Adrenal gland (tissue), 5 donors: Measurements from ENCODE around the gene CR1.
A peak's percentile ranks its signal among the peaks of the same experiment; 100 is the strongest.

Source experiments
- CTCF ChIP-seq, 6 experiments: fragments of 450-650 bp in 4 of 6; fragments of 200-600 bp in 2 of 6; sonication (generic) in 1 of 6; IDR thresholded peaks; 1 replicate in 5 of 6; 2 replicates in 1 of 6; pipeline versions ENCODE4 v1.5.1 to v1.8.0; 2016 to 2021; ENCODE audit warnings: antibody characterized with exemption in 6 of 6, mild to moderate bottlenecking in 2 of 6, moderate library complexity in 1 of 6
- POLR2A ChIP-seq, 2 donors: fragments of 450-650 bp; IDR thresholded peaks; one replicate each; pipeline ENCODE4 v1.6.1; 2017; ENCODE audit warnings: antibody characterized with exemption in 2 of 2, mild to moderate bottlenecking in 2 of 2, moderate library complexity in 1 of 2
- donor health status: DM: no; HTN: no; CAD: no.

- TF ChIP-seq CTCF (IDR thresholded peaks at IDR 0.05) (peak in 3 of 6 experiments; percentile 6 to 32 (median 22)), POLR2A (IDR thresholded peaks at IDR 0.05) (no peak)
Measured at GRCh38 chr1:207565546-207566468, 69.8 kb downstream of the CR1 start.
